ENCODE data around the gene NECTIN3.

NECTIN3 gene

GRCh38 chr3:111210003-111210711 is 138.5 kb downstream of the NECTIN3 start:
- DNase-seq (ENCODE audit: low spot score), result no peak

GRCh38 chr3:111210866-111211564 is 139.4 kb downstream of the NECTIN3 start:
- no peak for DNase-seq (ENCODE audit: low spot score)

GRCh38 chr3:111212511-111212910 is 140.9 kb downstream of the NECTIN3 start:
- DNase-seq (ENCODE audit: low spot score), result no peak

- no peak for DNase-seq (ENCODE audit: low spot score)
Measured at GRCh38 chr3:111215481-111215880, 143.9 kb downstream of the NECTIN3 start.

GRCh38 chr3:111218615-111219014 is 147.0 kb downstream of the NECTIN3 start:
- DNase-seq (ENCODE audit: low spot score), result no peak

GRCh38 chr3:111227216-111227615 is 155.6 kb downstream of the NECTIN3 start:
- no peak for DNase-seq (ENCODE audit: low spot score)

- DNase-seq (ENCODE audit: low spot score), result no peak
Measured at GRCh38 chr3:111229301-111229700, 157.7 kb downstream of the NECTIN3 start.

- DNase-seq (ENCODE audit: low spot score), result no peak
Measured at GRCh38 chr3:111236836-111237713, 165.5 kb downstream of the NECTIN3 start.

- DNase-seq (ENCODE audit: low spot score), result no peak
Measured at GRCh38 chr3:111237946-111238345, 166.3 kb downstream of the NECTIN3 start.

- DNase-seq (ENCODE audit: low spot score), result no peak
Measured at GRCh38 chr3:111238885-111239284, 167.3 kb downstream of the NECTIN3 start.

GRCh38 chr3:111241960-111242359 is 170.3 kb downstream of the NECTIN3 start:
- no peak for DNase-seq (ENCODE audit: low spot score)
